ENCODE data around the gene APOL3.
A peak's percentile ranks its signal among the peaks of the same experiment; 100 is the strongest.
"Not testable (repeated sequence)": the region's sequence is repeated elsewhere in the genome, so short reads cannot be mapped to it uniquely, and the experiment has no call there.

The APOL3 gene

GRCh38 chr22:36192542-36192941 is 32.0 kb upstream of the APOL3 start:
- DNase-seq = peak; percentile 51

- no peak for DNase-seq
Observed at GRCh38 chr22:36191106-36191836, 30.7 kb upstream of the APOL3 start.

- DNase-seq = not testable (repeated sequence)
Observed at GRCh38 chr22:36187862-36188261, 27.3 kb upstream of the APOL3 start.

GRCh38 chr22:36185828-36186624 is 25.5 kb upstream of the APOL3 start:
- no peak for DNase-seq

GRCh38 chr22:36184433-36185025 is 24.0 kb upstream of the APOL3 start:
- peak; percentile 61 for DNase-seq

- DNase-seq = no peak
Observed at GRCh38 chr22:36183446-36183845, 22.9 kb upstream of the APOL3 start.

DNA sequence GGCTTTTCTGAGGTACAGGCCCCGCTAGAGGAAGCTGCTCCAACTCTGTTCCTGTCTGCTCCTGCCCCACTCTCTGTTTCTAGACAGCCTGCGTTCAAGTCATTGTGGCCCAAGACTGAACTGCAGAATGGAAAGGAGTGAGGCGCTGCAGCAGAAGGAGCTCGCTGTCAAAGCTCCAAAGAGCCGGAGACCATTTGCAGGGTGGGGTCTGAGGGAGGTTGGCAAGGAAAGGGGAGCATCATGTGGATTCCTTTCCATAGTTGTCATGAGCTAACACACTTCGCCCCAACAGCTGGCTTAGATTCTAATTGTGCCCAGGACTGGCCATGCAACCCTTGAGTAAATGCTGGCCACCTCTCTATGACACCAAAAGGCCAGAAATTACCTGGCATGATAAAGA is 22.3 kb upstream of the APOL3 start:
- DNase-seq = no peak

DNA sequence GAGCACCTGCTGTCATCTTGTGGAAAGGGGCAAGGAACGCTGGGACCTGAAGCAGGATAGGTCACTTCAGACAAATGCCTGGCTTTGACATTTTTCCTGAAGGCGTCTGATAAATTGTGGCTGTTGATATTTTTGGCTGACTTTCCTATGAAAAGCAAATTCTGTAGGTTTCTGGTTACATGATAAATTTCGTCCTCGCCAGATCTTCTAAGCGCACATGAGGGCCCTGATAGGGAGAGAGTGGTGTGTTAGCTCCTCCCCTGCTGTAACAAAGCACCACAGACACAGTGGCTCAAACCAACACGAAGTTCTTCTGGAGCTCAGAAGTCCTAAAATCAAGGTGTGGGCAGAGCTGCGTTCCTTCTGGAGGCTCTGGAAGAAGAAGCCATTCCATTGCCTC is 21.5 kb upstream of the APOL3 start:
- no peak for DNase-seq

DNA sequence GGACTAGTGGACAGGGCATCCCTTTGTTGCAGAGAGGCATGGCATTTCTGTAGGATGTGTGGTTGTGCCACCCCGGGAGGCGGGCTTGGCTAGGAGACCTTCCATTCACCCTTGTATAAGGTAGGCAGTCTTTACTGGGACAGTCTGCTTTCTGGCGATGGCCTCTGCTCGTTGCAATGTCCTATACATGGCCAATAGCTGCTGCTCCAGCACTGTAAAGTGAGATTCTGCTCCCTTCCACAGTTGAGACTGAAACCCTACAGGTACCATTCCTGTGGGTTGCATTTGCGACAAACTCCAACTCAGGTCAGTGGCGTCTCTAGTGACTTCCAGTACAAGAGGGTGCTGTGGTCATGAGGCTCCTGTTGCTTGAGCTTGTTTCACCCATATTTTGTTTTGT is 20.4 kb upstream of the APOL3 start:
- no peak for DNase-seq

DNA sequence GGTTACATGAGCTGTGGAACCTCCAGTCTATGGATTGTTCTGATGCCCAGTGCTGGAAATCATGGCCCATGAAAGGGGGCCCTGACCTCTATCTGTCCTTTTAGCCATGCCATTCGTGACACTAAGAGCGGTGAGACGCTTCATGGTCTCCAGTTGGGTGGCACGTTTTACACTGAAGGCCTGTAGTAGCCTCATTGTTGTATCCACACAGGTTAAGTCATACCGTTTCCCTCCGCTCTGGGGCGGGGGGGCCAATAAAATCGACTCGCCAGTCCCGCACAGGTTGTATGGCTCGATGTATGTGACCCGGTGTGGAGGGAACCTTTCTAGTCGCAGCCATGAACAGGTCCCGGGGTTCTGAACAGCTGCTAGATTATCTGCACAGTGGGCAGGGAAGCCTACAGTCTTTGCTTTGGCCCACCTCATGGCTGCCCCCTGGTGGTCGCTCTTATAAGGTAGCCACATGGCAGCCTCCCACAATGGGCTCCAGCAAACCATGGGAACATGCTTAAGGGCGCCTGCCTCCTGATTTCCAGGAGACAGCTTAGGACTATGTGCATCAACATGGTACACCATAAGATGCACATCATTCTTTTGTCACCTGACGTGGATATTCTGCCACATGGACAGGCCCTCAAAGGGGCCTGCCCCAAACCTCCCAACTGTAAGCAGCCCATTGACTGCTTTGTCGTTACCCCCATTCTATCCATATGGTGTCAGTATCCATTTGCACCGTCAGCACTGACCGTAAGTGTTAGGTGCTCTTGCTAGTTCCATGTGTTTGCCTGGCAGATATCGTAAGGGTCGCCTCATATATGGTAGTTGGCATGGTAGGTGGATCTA is 19.7 kb upstream of the APOL3 start:
- DNase-seq = peak; percentile 54

DNA sequence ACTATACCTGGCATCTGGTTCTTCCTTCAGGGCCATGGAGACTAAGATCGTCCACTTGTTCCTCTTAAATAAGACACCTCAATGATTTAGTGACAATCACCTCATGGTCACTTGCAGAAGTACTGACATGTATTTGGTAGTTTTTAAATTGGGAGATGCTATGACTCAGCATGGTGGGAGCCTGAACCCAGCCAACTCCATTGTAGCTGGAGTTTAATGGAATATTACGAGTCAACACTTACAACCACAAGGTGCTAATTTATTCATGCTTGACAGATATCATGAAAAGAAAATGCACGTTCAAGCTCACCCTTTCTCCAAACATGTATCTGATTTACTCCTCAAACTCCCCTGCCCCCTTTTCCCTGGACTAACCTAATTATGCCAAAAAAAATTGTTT is 16.6 kb upstream of the APOL3 start:
- no peak for DNase-seq

GRCh38 chr22:36175892-36176291 is 15.3 kb upstream of the APOL3 start:
- no peak for DNase-seq

DNA sequence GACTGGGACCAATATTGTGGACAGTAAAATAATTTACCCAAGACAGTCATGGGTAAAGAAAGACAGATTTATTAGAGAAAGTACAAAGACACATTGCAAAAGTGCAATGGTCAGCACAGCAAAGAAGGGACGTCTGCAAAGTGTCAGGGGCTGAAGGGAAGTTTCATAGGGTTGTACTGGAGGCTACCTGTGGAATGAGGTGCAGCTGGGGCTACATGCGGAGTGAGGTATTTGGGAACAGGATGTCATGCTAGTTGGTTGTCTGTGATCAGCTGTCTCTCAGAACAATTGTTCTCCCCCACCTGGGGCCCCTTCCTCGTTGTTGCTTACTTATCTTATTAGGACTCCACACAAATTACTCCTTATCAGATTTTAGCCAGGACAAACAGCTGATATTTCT is 11.4 kb upstream of the APOL3 start:
- no peak for DNase-seq

GRCh38 chr22:36166518-36167220 is 6.1 kb upstream of the APOL3 start:
- DNase-seq = no peak

GRCh38 chr22:36166086-36166485 is 5.5 kb upstream of the APOL3 start:
- DNase-seq = no peak

DNA sequence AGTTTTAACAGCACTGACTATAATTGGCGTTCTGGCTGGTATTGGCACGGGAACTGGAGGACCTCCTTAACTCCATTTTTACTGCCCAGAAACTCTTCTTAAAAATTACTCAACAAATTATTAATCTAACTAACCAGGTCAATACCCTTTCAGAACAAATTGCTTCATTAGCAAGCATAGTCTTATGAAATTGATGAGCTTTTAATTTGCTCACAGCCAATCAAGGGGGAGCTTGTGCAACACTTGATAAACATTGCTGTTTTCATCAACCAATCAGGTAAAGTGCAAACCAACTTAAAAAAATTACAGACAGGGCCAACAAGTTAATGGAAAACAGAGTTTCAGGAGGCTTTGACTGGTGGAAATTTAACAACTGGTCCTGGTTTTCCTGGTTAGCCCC is 4.6 kb upstream of the APOL3 start:
- DNase-seq = no peak

- no peak for DNase-seq
Observed at GRCh38 chr22:36164621-36165020, 4.1 kb upstream of the APOL3 start.

DNA sequence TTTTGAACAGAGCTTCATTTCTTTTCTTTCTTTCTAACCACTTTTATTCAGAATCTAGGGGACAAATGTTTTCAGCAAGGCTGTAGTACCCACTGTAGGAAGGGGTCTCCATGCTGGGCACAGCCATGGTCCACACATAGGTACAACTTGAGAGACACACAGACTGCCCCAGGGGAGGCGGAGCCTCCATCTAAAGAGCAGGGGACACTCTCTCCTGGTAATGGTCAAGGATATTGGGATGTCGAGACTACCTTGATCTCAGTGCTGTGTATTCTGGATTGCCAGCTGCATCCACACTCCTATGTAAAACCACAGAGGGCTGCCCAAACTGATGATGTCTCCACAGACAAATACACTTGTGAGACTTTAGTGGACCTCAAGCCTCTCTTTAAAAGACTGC is 2.9 kb upstream of the APOL3 start:
- no peak for DNase-seq

GRCh38 chr22:36162127-36163034 is 1.8 kb upstream of the APOL3 start:
- no peak for DNase-seq

- DNase-seq = not testable (repeated sequence)
Observed at GRCh38 chr22:36161793-36162126, 1.2 kb upstream of the APOL3 start.

Data from fibroblast of skin of right biceps (primary cell).